Gastrocnemius medialis (tissue), 4 donors: ENCODE results near the gene SFMBT2. TPM values are rescaled to one million over a fixed set of nuclear protein-coding genes. Genes with fewer than 3 reads are reported as not detected.

ENCODE experiments used
- ATAC-seq, 2 donors: fragments of 150-250 bp; one replicate each; pipeline ENCODE4 v1.9.1; 2016
- DNase-seq, 2 donors: peaks; one replicate each; pipeline ENCODE4 v3.0.0-alpha.2; 2019
- H3K27ac ChIP-seq, 4 donors: fragments of 200-600 bp; sonication (generic); 1 replicate in 1 of 4; 2 replicates in 3 of 4; pipeline ENCODE4 v1.5.1; 2016 to 2018; ENCODE audit warnings: mild to moderate bottlenecking in 2 of 4, moderate library complexity in 1 of 4
- H3K27me3 ChIP-seq, 3 donors: fragments of 200-600 bp; sonication (generic) in 2 of 3; 1 replicate in 1 of 3; 2 replicates in 2 of 3; pipeline versions ENCODE4 v1.5.1 to v1.6.0; 2016 to 2019; ENCODE audit warnings: mild to moderate bottlenecking in 1 of 3, moderate library complexity in 1 of 3
- H3K36me3 ChIP-seq, 2 donors: fragments of 200-600 bp; sonication (generic) in 1 of 2; one replicate each; pipeline ENCODE4 v1.5.1; 2017 to 2018
- H3K4me1 ChIP-seq, 2 donors: fragments of 200-600 bp; sonication (generic) in 1 of 2; one replicate each; pipeline ENCODE4 v1.5.1; 2016 to 2017; ENCODE audit warnings: mild to moderate bottlenecking in 2 of 2
- H3K4me3 ChIP-seq, 4 donors: fragments of 200-600 bp; sonication (generic) in 3 of 4; 1 replicate in 1 of 4; 2 replicates in 3 of 4; pipeline ENCODE4 v1.5.1; 2016 to 2019; ENCODE audit warnings: mild to moderate bottlenecking in 2 of 4
- H3K9me3 ChIP-seq, 3 donors: fragments of 200-600 bp; sonication (generic) in 2 of 3; 1 replicate in 1 of 3; 2 replicates in 2 of 3; pipeline ENCODE4 v1.5.1; 2016 to 2019
- POLR2A ChIP-seq, 2 donors: fragments of 450-650 bp; IDR thresholded peaks; one replicate each; pipeline ENCODE4 v1.6.1; 2017; ENCODE audit warnings: antibody characterized with exemption in 2 of 2, mild to moderate bottlenecking in 2 of 2, moderate library complexity in 2 of 2
- in situ Hi-C, 4 donors: fragments of 200-750 bp; cut with MboI; loops; one replicate each; pipeline versions ENCODE4 v1.15.0 to v1.8.0; 2017; ENCODE audit warnings: low sequenced_read_pairs in 4 of 4
- intact Hi-C: fragments of 100-400 bp; cut with DNase I; formaldehyde crosslinking; loops from one replicate; pipeline ENCODE4 v1.15.1; 2023; ENCODE audit warnings: low total_unique reads
- total RNA-seq, 4 donors: library from RNA; depleted of rRNA; stranded (reverse); fragments of >200 nt; gene quantifications; one replicate each; pipeline versions ENCODE4 v1.1.0 to v1.2.3, GENCODE V29; 2016
- TF ChIP-seq, protein P1 (sequence below), 5 experiments: fragments of 450-650 bp in 3 of 5; fragments of 200-600 bp in 2 of 5; sonication (generic) in 2 of 5; IDR thresholded peaks in 4 of 5; conservative IDR thresholded peaks in 1 of 5; 1 replicate in 4 of 5; 2 replicates in 1 of 5; pipeline ENCODE4 v1.5.1; 2016 to 2019; ENCODE audit warnings: antibody characterized with exemption in 5 of 5, mild to moderate bottlenecking in 3 of 5, moderate library complexity in 3 of 5

The SFMBT2 gene
- total RNA-seq, 4 donors from 2014 or later, result 1.1 to 6.9 (median 2.1) TPM

DNA sequence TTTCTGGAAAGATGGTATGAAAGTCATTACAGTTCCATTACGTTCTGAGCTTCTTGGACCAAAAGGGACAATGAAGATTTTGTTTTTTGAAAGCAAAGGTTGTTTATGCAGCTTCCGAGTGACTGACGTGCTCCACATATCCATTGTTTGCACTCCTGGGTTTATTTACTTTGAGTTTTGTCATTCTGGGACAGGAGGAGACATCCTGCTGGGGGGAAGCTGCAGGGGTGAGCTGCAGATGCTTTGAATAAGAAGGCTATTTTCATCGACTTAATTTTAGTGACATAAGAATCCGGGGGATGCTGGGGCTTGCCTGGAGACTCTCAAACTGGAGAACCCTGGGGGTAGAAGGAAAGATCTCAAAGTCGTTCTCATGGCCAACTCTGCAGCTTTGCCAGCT, 12.7 kb upstream of the SFMBT2 start:
- DNase-seq (no peak), ATAC-seq (no peak)
- in situ Hi-C loops, result loop anchor here in 3 of 4 donors (25.0 kb wide), 3 partner anchors 511 to 1011 kb away; no protein-coding TSS in a partner anchor
- Histone ChIP-seq H3K9me3 (no peaks in the 10 kb centered on the region), H3K27ac (no peak overlapping the region), H3K36me3 (no peaks in the 10 kb centered on the region), H3K27me3 (no peaks in the 10 kb centered on the region), H3K4me1 (no peaks in the 10 kb centered on the region), H3K4me3 (no peak overlapping the region)
- TF ChIP-seq POLR2A (IDR thresholded peaks at IDR 0.05), result no peak
- TF ChIP-seq, protein P1, sequence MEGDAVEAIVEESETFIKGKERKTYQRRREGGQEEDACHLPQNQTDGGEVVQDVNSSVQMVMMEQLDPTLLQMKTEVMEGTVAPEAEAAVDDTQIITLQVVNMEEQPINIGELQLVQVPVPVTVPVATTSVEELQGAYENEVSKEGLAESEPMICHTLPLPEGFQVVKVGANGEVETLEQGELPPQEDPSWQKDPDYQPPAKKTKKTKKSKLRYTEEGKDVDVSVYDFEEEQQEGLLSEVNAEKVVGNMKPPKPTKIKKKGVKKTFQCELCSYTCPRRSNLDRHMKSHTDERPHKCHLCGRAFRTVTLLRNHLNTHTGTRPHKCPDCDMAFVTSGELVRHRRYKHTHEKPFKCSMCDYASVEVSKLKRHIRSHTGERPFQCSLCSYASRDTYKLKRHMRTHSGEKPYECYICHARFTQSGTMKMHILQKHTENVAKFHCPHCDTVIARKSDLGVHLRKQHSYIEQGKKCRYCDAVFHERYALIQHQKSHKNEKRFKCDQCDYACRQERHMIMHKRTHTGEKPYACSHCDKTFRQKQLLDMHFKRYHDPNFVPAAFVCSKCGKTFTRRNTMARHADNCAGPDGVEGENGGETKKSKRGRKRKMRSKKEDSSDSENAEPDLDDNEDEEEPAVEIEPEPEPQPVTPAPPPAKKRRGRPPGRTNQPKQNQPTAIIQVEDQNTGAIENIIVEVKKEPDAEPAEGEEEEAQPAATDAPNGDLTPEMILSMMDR (IDR thresholded peaks at IDR 0.05 in 4 of 5, conservative IDR thresholded peaks at IDR 0.05 in 1 of 5), result no peak
- intact Hi-C loops, result no loop called here

DNA sequence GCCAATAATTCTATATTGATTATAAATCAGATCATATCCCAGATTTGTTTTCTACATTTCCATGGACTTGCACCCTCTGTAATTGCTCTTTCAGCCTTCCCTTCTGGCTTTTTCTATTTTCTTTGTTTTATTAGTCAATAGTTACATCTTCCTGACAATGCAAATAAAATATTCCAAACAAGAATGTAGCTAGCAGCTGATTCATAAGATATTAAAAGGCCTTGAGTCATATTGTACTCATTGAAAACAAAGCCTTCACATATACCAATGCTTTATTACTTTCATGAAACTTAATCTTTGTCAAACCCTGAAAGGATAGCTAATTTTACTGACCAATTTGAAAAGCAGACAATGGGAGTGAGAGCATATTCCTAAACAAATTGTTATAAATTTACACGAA, 10.7 kb upstream of the SFMBT2 start:
- ATAC-seq (no peak), DNase-seq (no peak)
- H3K4me1 ChIP-seq, result peaks cover 0 to 3% of the 10 kb centered on the region in 2 donors
- no peaks in the 10 kb centered on the region for H3K9me3 ChIP-seq
- no peak overlapping the region for H3K4me3 ChIP-seq
- H3K27me3 ChIP-seq, result no peaks in the 10 kb centered on the region
- no peak overlapping the region for H3K27ac ChIP-seq
- intact Hi-C loops (no loop called here), in situ Hi-C loops (loop anchor here in 3 of 4 donors (25.0 kb wide), 3 partner anchors 509 to 1009 kb away; no protein-coding TSS in a partner anchor)
- H3K36me3 ChIP-seq, result no peaks in the 10 kb centered on the region
- TF ChIP-seq, protein P1 (IDR thresholded peaks at IDR 0.05 in 4 of 5, conservative IDR thresholded peaks at IDR 0.05 in 1 of 5), result no peak
- TF ChIP-seq POLR2A (IDR thresholded peaks at IDR 0.05), result no peak

DNA sequence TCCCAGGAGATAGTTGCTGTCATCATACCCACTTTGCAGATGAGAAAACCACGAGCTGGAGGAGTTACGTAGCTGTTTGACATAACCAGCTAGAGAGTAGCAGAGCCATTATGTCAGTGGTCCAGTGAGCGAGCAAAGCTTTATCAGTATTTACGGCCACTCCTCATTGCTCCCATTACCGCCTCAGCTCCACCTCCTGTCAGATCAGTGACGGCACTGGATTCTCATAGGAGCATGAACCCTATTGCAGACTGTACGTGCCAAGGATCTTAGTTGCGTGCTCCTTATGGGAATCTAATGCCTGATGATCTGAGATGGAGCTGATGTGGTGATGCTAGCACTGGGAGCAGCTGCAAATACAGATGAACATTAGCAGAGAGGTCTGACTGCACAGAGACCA, 9.2 kb upstream of the SFMBT2 start:
- ATAC-seq, result no peak
- intact Hi-C loops (loop anchor here (5.0 kb wide), 2 partner anchors 298 to 633 kb away; no protein-coding TSS in a partner anchor), in situ Hi-C loops (loop anchor here (5.0 to 25.0 kb wide), 8 partner anchors 155 to 1008 kb away; no protein-coding TSS in a partner anchor)
- Histone ChIP-seq H3K9me3 (no peaks in the 10 kb centered on the region), H3K27ac (no peak overlapping the region), H3K27me3 (no peaks in the 10 kb centered on the region), H3K4me1 (peaks cover 0 to 3% of the 10 kb centered on the region in 2 donors), H3K36me3 (no peaks in the 10 kb centered on the region), H3K4me3 (no peak overlapping the region)
- TF ChIP-seq POLR2A (IDR thresholded peaks at IDR 0.05), result no peak
- TF ChIP-seq, protein P1 (IDR thresholded peaks at IDR 0.05 in 4 of 5, conservative IDR thresholded peaks at IDR 0.05 in 1 of 5), result no peak
- no peak for DNase-seq

DNA sequence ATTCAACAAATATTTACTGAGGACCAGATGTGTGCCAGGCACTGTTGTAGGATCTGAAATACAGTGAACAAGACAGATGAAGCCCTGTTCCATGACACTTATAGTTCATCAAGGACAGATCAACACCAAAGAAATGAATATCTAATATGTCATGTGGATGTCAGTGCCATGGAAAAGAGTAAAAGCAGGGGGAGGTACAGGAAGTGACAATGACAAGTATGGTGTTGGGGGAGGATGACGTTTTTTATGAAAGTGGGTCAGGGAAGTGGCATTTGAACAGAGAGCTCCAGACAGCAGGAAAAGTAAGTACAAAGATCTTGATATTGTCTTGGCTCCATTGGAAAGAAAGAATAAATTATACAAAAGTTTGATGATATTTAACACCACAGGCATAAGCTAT, 7.0 kb upstream of the SFMBT2 start:
- no peak for TF ChIP-seq POLR2A (IDR thresholded peaks at IDR 0.05)
- TF ChIP-seq, protein P1 (IDR thresholded peaks at IDR 0.05 in 4 of 5, conservative IDR thresholded peaks at IDR 0.05 in 1 of 5), result no peak
- no peaks in the 10 kb centered on the region for H3K36me3 ChIP-seq
- in situ Hi-C loops (loop anchor here (5.0 to 25.0 kb wide), 8 partner anchors 153 to 1006 kb away; no protein-coding TSS in a partner anchor), intact Hi-C loops (loop anchor here (2.0 to 5.0 kb wide), 3 partner anchors 296 to 631 kb away; no protein-coding TSS in a partner anchor)
- H3K4me1 ChIP-seq, result peaks cover 0 to 3% of the 10 kb centered on the region in 2 donors
- ATAC-seq (no peak), DNase-seq (no peak)
- H3K4me3 ChIP-seq, result no peak overlapping the region
- H3K27ac ChIP-seq, result no peak overlapping the region
- no peaks in the 10 kb centered on the region for H3K9me3 ChIP-seq
- no peaks in the 10 kb centered on the region for H3K27me3 ChIP-seq
